ENCODE measurements around the gene CACNA1I. TPM values are rescaled to one million over a fixed set of nuclear protein-coding genes. Genes with fewer than 3 reads are reported as not detected.
A peak's percentile ranks its signal among the peaks of the same experiment; 100 is the strongest.

CACNA1I gene
- total RNA-seq, 1 experiment from 2014 or later, result 0.02 TPM

DNA sequence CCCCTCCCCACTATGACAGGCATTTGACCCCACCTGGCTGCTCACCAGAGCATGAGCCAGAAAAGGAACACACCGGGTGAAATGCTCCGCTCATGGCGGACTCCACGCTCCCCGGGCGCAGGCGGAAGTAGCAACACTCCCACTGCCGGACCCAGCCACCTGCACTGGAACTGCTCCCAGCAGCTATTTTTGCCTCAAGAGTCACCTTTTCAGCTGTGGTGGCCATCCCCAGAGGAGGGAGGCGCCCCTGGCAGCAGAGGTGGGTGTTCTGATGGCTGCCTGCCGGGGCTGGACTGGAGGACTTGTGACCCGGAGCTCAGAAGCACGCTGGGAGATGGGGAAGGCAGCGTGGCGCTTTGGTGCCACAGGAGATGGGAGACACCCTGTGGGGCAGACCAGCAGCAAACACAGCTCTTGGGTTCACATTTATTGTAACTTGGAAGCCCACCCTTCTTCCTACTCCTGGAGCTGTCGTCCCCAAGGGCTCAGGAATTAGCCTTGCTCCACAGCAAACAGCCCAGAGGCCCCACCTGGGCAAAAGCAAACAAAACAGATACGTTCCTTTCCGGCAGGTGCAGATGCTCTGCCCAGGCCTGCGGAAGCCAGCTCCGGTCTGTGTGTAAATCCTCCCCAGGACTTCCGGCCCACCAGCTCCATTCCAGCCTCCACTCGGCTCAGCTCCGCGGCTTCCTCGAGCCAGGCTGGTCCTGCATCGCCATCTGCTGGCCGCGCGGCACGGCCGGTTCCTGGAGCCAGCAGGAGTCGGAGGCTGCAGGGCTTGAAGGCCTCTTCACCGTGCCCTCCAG is 41.7 kb upstream of the CACNA1I start:
- no peaks in the 10 kb centered on the region for H3K9me3 Mint-ChIP-seq (ENCODE audit: unreplicated experiment)
- intact Hi-C loops (cut with micrococcal nuclease), result loop anchor here (1.0 to 10.0 kb wide), 2 partner anchors 36 to 354 kb away; no protein-coding TSS in a partner anchor
- ChIA-PET CTCF (interaction anchor here (0.5 to 26.5 kb wide), 15 partner anchors 9 to 1347 kb away, joined by 3 to 471 read pairs (median 5); partner anchors contain the start of genes ATF4 and MIEF1), POLR2A (interaction anchor here (0.6 to 5.1 kb wide), 15 partner anchors 8 to 1501 kb away, joined by 3 to 85 read pairs (median 3); partner anchors contain the start of genes ATF4, MIEF1, RPL3 and TNRC6B)
- peaks cover 69% of the 10 kb centered on the region for H3K36me3 Mint-ChIP-seq (ENCODE audit: insufficient read depth, unreplicated experiment)
- TF ChIP-seq, protein P1, sequence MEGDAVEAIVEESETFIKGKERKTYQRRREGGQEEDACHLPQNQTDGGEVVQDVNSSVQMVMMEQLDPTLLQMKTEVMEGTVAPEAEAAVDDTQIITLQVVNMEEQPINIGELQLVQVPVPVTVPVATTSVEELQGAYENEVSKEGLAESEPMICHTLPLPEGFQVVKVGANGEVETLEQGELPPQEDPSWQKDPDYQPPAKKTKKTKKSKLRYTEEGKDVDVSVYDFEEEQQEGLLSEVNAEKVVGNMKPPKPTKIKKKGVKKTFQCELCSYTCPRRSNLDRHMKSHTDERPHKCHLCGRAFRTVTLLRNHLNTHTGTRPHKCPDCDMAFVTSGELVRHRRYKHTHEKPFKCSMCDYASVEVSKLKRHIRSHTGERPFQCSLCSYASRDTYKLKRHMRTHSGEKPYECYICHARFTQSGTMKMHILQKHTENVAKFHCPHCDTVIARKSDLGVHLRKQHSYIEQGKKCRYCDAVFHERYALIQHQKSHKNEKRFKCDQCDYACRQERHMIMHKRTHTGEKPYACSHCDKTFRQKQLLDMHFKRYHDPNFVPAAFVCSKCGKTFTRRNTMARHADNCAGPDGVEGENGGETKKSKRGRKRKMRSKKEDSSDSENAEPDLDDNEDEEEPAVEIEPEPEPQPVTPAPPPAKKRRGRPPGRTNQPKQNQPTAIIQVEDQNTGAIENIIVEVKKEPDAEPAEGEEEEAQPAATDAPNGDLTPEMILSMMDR (IDR thresholded peaks at IDR 0.05; ENCODE audit: unreplicated experiment), result peak; percentile 94
- BruUV-seq (replicated peaks), result TSS peak; percentile 54
- H3K27ac Mint-ChIP-seq (ENCODE audit: low read depth, unreplicated experiment), result peak overlapping the region; percentile 47
- DNase-seq (ENCODE audit: unreplicated experiment), result peak; percentile 83
- peak overlapping the region; percentile 44 for H3K4me3 Mint-ChIP-seq (ENCODE audit: unreplicated experiment)
- peaks cover 57% of the 10 kb centered on the region for H3K4me1 Mint-ChIP-seq (ENCODE audit: insufficient read depth, unreplicated experiment)
- no peaks in the 10 kb centered on the region for H3K27me3 Mint-ChIP-seq (ENCODE audit: insufficient read depth, unreplicated experiment)

DNA sequence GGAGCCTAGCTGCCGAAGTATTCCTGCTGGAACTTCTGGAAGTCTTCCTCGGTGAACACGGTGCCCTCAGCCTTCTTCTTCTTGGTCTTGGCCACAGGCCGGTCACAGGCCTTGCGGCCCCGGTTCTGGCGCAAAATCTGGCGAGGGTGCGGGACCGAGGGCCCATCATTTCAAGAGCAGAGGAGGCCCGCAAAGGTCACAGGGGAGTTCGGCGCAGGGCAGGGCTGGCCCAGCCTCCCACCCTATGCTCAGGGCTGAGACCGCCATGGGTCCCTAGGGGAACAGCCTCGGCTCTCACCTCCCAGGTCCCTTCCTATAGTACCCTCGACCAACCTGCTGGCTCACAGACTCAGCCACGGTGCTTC is 41.1 kb upstream of the CACNA1I start:
- peaks cover 63% of the 10 kb centered on the region for H3K36me3 Mint-ChIP-seq (ENCODE audit: insufficient read depth, unreplicated experiment)
- no peaks in the 10 kb centered on the region for H3K9me3 Mint-ChIP-seq (ENCODE audit: unreplicated experiment)
- ChIA-PET CTCF (interaction anchor here (0.5 to 26.5 kb wide), 13 partner anchors 9 to 877 kb away, joined by 3 to 471 read pairs (median 5); partner anchors contain the start of genes ATF4 and MIEF1), POLR2A (interaction anchor here (0.7 to 5.1 kb wide), 13 partner anchors 9 to 818 kb away, joined by 3 to 85 read pairs (median 3); partner anchors contain the start of genes ATF4, MIEF1, RPL3 and TNRC6B)
- peak overlapping the region; percentile 47 for H3K27ac Mint-ChIP-seq (ENCODE audit: low read depth, unreplicated experiment)
- no TSS peak for BruUV-seq (replicated peaks)
- peak overlapping the region; percentile 52 for H3K4me3 Mint-ChIP-seq (ENCODE audit: unreplicated experiment)
- TF ChIP-seq, protein P1 (IDR thresholded peaks at IDR 0.05; ENCODE audit: unreplicated experiment), result no peak
- no peak for DNase-seq (ENCODE audit: unreplicated experiment)
- no peaks in the 10 kb centered on the region for H3K27me3 Mint-ChIP-seq (ENCODE audit: insufficient read depth, unreplicated experiment)
- peaks cover 56% of the 10 kb centered on the region for H3K4me1 Mint-ChIP-seq (ENCODE audit: insufficient read depth, unreplicated experiment)
- intact Hi-C loops (cut with micrococcal nuclease), result loop anchor here (1.0 to 10.0 kb wide), 2 partner anchors 36 to 355 kb away; no protein-coding TSS in a partner anchor

DNA sequence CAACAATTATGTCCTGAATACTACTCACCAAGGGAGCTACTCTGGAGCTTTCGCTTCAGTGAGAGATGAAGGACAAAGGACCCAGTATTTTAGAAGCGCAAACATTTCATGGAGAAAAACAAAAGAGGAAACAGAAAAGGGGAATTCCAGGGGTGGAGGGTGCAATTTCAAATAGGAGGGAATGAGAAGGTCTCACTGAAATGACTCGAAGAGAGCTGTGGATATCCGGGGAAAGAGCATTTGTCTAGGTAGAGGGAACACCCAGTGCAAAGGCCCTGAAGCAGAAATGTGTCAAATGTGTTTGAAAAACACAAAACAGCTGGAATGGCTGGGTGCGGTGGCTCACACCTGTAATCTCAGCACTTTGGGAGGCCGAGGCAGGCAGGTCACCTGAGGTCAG is 40.4 kb upstream of the CACNA1I start:
- TF ChIP-seq, protein P1 (IDR thresholded peaks at IDR 0.05; ENCODE audit: unreplicated experiment), result no peak
- peak overlapping the region; percentile 52 for H3K4me3 Mint-ChIP-seq (ENCODE audit: unreplicated experiment)
- DNase-seq (ENCODE audit: unreplicated experiment), result no peak
- BruUV-seq (replicated peaks), result no TSS peak
- intact Hi-C loops (cut with micrococcal nuclease), result loop anchor here (5.0 kb wide), 2 partner anchors 512 to 647 kb away; partner anchors contain the start of gene TNRC6B
- CTCF ChIA-PET, result interaction anchor here (0.6 to 26.5 kb wide), 14 partner anchors 8 to 876 kb away, joined by 3 to 471 read pairs (median 4); no protein-coding TSS in a partner anchor
- H3K9me3 Mint-ChIP-seq (ENCODE audit: unreplicated experiment), result no peaks in the 10 kb centered on the region
- H3K36me3 Mint-ChIP-seq (ENCODE audit: insufficient read depth, unreplicated experiment), result peaks cover 56% of the 10 kb centered on the region
- POLR2A ChIA-PET, result interaction anchor here (2.0 to 5.1 kb wide), 5 partner anchors 10 to 514 kb away, joined by 6 to 85 read pairs (median 21); partner anchors contain the start of genes ATF4, MIEF1 and RPL3
- no peaks in the 10 kb centered on the region for H3K27me3 Mint-ChIP-seq (ENCODE audit: insufficient read depth, unreplicated experiment)
- H3K4me1 Mint-ChIP-seq (ENCODE audit: insufficient read depth, unreplicated experiment), result peaks cover 51% of the 10 kb centered on the region
- H3K27ac Mint-ChIP-seq (ENCODE audit: low read depth, unreplicated experiment), result no peak overlapping the region

All from MCF 10A (cell line).